Measurements from ENCODE around the gene TRIM46. TPM values are rescaled to one million over a fixed set of nuclear protein-coding genes. Genes with fewer than 3 reads are reported as not detected.
"Not testable (repeated sequence)": the region's sequence is repeated elsewhere in the genome, so short reads cannot be mapped to it uniquely, and the experiment has no call there.

The TRIM46 gene
- total RNA-seq, 1 experiment from 2014 or later = 18.4 TPM

DNA sequence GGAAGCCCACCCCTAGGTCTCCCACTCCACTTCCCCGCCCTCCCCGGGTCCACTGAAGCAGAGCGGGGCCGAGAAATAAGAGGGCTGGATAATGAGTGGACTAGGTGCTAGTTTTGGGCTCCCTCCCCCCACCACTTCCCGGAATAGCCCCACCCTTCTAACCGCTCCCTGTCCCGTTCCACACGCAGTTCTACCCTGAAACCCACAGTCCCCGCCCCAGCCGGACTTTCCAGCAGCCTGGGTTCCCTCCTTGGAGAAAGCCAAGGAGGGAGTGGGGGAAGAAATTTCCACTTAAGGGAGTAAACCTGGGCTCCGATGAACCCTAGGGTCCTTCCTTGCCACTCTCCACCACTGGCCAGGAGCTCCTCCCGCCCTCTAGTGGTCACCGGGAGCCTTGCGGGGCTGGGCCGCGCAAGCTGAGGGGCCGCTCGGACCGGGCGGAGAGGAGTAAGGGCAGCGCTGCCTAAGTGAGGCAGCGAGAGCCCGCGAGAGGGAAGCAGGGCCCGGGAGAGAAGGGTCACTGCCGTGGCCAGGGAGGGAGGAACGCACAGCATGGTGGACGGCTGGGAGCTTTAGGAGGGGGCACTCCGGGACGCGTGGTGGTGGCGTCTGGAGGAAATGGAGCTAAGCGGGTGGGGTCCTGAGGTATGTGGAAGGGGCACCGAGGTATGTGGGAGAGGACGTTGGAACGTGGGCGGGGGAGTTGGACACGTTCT is 19.8 kb downstream of the TRIM46 start:
- H3K4me1 ChIP-seq (ENCODE audit: insufficient read depth, low read length) = peaks cover 10% of the 10 kb centered on the region
- WGBS (ENCODE audit: extremely low coverage, insufficient read length, low lambda C conversion rate) = no CpG with 5 or more reads among the region's 38 CpGs
- no peak overlapping the region for H3K56ac ChIP-seq (ENCODE audit: insufficient read length, low read depth, low read length)
- H4K5ac ChIP-seq (ENCODE audit: insufficient read length, low read depth, low read length) = no peak overlapping the region
- no peak overlapping the region for H2AFZ ChIP-seq (ENCODE audit: low read length)
- H2BK120ac ChIP-seq (ENCODE audit: low read depth, low read length, poor library complexity, severe bottlenecking) = no peak overlapping the region
- H3K23me2 ChIP-seq (ENCODE audit: insufficient read length, low read depth, low read length, poor library complexity, severe bottlenecking) = peaks cover 28% of the 10 kb centered on the region
- H3K4me2 ChIP-seq (ENCODE audit: insufficient read depth, insufficient read length, low read length) = peak overlapping the region; percentile 56
- H3K27ac ChIP-seq (ENCODE audit: insufficient read length, low read depth, low read length) = no peak overlapping the region
- H3T11ph ChIP-seq (ENCODE audit: low read length) = no peak overlapping the region
- DNase-seq = peak; percentile 95
- peak overlapping the region; percentile 1; the same call in 1 of the 2 replicates for H3K4ac ChIP-seq (ENCODE audit: low read depth, low read length)
- peak overlapping the region; percentile 90; the same call in 1 of the 2 replicates for H3K14ac ChIP-seq (ENCODE audit: insufficient read depth, low read length)
- H3K9me3 ChIP-seq (ENCODE audit: control insufficient read depth, low read depth, low read length) = no peaks in the 10 kb centered on the region
- Mint-ChIP-seq H3K4me3 (peak overlapping the region; percentile 95 to 99), H3K4me1 (peaks cover 32 to 39% of the 10 kb centered on the region in 2 experiments), H3K27me3 (ENCODE audit: low read depth) (peaks cover 3% of the 10 kb centered on the region), H3K36me3 (ENCODE audit: insufficient read depth in 1 of 3, low read depth in 3 of 3) (peaks cover 29 to 31% (median 30%) of the 10 kb centered on the region in 3 experiments), H3K9me3 (peaks cover 3 to 4% of the 10 kb centered on the region in 2 experiments; a peak in 4 of 5 replicates), H3K27ac (peak overlapping the region; percentile 95 to 99 (median 99))
- H3K79me1 ChIP-seq (ENCODE audit: insufficient read depth, low read depth, low read length, poor library complexity, severe bottlenecking) = no peaks in the 10 kb centered on the region
- no peak overlapping the region for H2BK12ac ChIP-seq (ENCODE audit: insufficient read length, low read depth, low read length)
- H2BK15ac ChIP-seq (ENCODE audit: low read depth, low read length) = no peak overlapping the region
- H2AK5ac ChIP-seq (ENCODE audit: insufficient read length, low read length) = no peak overlapping the region
- H3K79me2 ChIP-seq (ENCODE audit: insufficient read depth, low read length) = peaks cover 13% of the 10 kb centered on the region; the same call in 1 of the 2 replicates
- H3K9ac ChIP-seq (ENCODE audit: extremely low read depth, insufficient read length, low read length) = peak overlapping the region; percentile 30
- H2BK20ac ChIP-seq (ENCODE audit: low read depth, low read length, poor library complexity, severe bottlenecking) = no peak overlapping the region
- TF ChIP-seq, protein P1, sequence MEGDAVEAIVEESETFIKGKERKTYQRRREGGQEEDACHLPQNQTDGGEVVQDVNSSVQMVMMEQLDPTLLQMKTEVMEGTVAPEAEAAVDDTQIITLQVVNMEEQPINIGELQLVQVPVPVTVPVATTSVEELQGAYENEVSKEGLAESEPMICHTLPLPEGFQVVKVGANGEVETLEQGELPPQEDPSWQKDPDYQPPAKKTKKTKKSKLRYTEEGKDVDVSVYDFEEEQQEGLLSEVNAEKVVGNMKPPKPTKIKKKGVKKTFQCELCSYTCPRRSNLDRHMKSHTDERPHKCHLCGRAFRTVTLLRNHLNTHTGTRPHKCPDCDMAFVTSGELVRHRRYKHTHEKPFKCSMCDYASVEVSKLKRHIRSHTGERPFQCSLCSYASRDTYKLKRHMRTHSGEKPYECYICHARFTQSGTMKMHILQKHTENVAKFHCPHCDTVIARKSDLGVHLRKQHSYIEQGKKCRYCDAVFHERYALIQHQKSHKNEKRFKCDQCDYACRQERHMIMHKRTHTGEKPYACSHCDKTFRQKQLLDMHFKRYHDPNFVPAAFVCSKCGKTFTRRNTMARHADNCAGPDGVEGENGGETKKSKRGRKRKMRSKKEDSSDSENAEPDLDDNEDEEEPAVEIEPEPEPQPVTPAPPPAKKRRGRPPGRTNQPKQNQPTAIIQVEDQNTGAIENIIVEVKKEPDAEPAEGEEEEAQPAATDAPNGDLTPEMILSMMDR (conservative IDR thresholded peaks at IDR 0.05) = peak; percentile 98
- no peaks in the 10 kb centered on the region for H3K27me3 ChIP-seq (ENCODE audit: insufficient read depth, low read length)
- no peak overlapping the region for H2BK5ac ChIP-seq (ENCODE audit: insufficient read length, low read length)
- H3K23ac ChIP-seq (ENCODE audit: insufficient read length, low read depth, low read length) = no peak overlapping the region
- H4K20me1 ChIP-seq (ENCODE audit: control insufficient read depth, insufficient read depth, insufficient read length) = peaks cover 3% of the 10 kb centered on the region
- peak overlapping the region; percentile 2 for H4K91ac ChIP-seq (ENCODE audit: insufficient read length, low read depth, low read length)
- H4K8ac ChIP-seq (replicated peaks; ENCODE audit: insufficient read length, low read depth, low read length) = no peak overlapping the region
- peak overlapping the region; percentile 86 for H3K18ac ChIP-seq (ENCODE audit: insufficient read length, low read depth, low read length)

DNA sequence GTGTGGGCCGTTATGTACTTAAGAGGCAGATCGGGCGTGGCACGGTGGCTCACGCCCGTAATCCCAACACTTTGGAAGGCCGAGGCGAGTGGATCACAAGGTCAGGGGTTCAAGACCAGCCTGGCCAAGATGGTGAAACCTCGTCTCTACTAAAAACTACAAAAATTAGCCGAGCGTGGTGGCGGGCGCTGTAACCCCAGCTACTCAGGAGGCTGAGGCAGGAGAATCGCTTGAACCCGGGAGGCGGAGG is 20.3 kb downstream of the TRIM46 start:
- Histone ChIP-seq H3K79me2 (ENCODE audit: insufficient read depth, low read length) (peaks cover 13% of the 10 kb centered on the region; the same call in 1 of the 2 replicates), H3K23me2 (ENCODE audit: insufficient read length, low read depth, low read length, poor library complexity, severe bottlenecking) (peaks cover 28% of the 10 kb centered on the region), H4K91ac (ENCODE audit: insufficient read length, low read depth, low read length) (peak overlapping the region; percentile 2), H3K4ac (ENCODE audit: low read depth, low read length) (peak overlapping the region; percentile 28; the same call in 1 of the 2 replicates), H3K9ac (ENCODE audit: extremely low read depth, insufficient read length, low read length) (peak overlapping the region; percentile 30), H3K14ac (ENCODE audit: insufficient read depth, low read length) (peak overlapping the region; percentile 90; the same call in 1 of the 2 replicates), H4K8ac (replicated peaks; ENCODE audit: insufficient read length, low read depth, low read length) (peak overlapping the region; percentile 10), H3K18ac (ENCODE audit: insufficient read length, low read depth, low read length) (peak overlapping the region; percentile 80), H3K4me2 (ENCODE audit: insufficient read depth, insufficient read length, low read length) (peak overlapping the region; percentile 56)
- H3T11ph ChIP-seq (ENCODE audit: low read length); H2BK20ac ChIP-seq (ENCODE audit: low read depth, low read length, poor library complexity, severe bottlenecking); H2BK15ac ChIP-seq (ENCODE audit: low read depth, low read length); H2BK12ac ChIP-seq (ENCODE audit: insufficient read length, low read depth, low read length); H3K9me3 ChIP-seq (ENCODE audit: control insufficient read depth, low read depth, low read length); H3K27me3 ChIP-seq (ENCODE audit: insufficient read depth, low read length); H3K79me1 ChIP-seq (ENCODE audit: insufficient read depth, low read depth, low read length, poor library complexity, severe bottlenecking); H3K23ac ChIP-seq (ENCODE audit: insufficient read length, low read depth, low read length); H4K5ac ChIP-seq (ENCODE audit: insufficient read length, low read depth, low read length); H3K4me1 ChIP-seq (ENCODE audit: insufficient read depth, low read length); H2BK5ac ChIP-seq (ENCODE audit: insufficient read length, low read length); H3K9me3 Mint-ChIP-seq; DNase-seq; H2BK120ac ChIP-seq (ENCODE audit: low read depth, low read length, poor library complexity, severe bottlenecking); H2AK5ac ChIP-seq (ENCODE audit: insufficient read length, low read length); H3K56ac ChIP-seq (ENCODE audit: insufficient read length, low read depth, low read length); H3K27ac ChIP-seq (ENCODE audit: insufficient read length, low read depth, low read length); H2AFZ ChIP-seq (ENCODE audit: low read length); H4K20me1 ChIP-seq (ENCODE audit: control insufficient read depth, insufficient read depth, insufficient read length); H3K27me3 Mint-ChIP-seq (ENCODE audit: low read depth): not testable (repeated sequence)
- Mint-ChIP-seq H3K27ac (peak overlapping the region; percentile 95 to 99 (median 99)), H3K4me1 (peaks cover 32 to 40% of the 10 kb centered on the region in 2 experiments), H3K36me3 (ENCODE audit: insufficient read depth in 1 of 3, low read depth in 3 of 3) (peaks cover 34 to 36% (median 35%) of the 10 kb centered on the region in 3 experiments), H3K4me3 (peak overlapping the region; percentile 95 to 99)
- no CpG with 5 or more reads among the region's 16 CpGs for WGBS (ENCODE audit: extremely low coverage, insufficient read length, low lambda C conversion rate)

Measured in H9 (cell line).